ENCODE measurements around the gene TRMT61B. TPM values are rescaled to one million over a fixed set of nuclear protein-coding genes. Genes with fewer than 3 reads are reported as not detected.

Gene TRMT61B
- total RNA-seq, 1 donor from 2014 or later = 15.0 TPM

- Histone ChIP-seq H3K4me1 (no peaks in the 10 kb centered on the region), H3K36me3 (no peaks in the 10 kb centered on the region), H3K4me3 (no peak overlapping the region), H3K27ac (no peak overlapping the region), H3K27me3 (no peaks in the 10 kb centered on the region), H3K9me3 (no peaks in the 10 kb centered on the region)
- no peak for DNase-seq (ENCODE audit: extremely low spot score in 2 of 2)
- intact Hi-C loops (cut with DNase I) = no loop called here
- TF ChIP-seq POLR2AphosphoS5 (IDR thresholded peaks at IDR 0.05; ENCODE audit: insufficient read depth in 1 of 2, low read depth in 1 of 2) (no peak), CTCF (IDR thresholded peaks at IDR 0.05) (no peak), POLR2A (IDR thresholded peaks at IDR 0.05) (no peak)
These were observed 48.1 kb downstream of the TRMT61B start for GRCh38 chr2:28822036-28822435.

DNA sequence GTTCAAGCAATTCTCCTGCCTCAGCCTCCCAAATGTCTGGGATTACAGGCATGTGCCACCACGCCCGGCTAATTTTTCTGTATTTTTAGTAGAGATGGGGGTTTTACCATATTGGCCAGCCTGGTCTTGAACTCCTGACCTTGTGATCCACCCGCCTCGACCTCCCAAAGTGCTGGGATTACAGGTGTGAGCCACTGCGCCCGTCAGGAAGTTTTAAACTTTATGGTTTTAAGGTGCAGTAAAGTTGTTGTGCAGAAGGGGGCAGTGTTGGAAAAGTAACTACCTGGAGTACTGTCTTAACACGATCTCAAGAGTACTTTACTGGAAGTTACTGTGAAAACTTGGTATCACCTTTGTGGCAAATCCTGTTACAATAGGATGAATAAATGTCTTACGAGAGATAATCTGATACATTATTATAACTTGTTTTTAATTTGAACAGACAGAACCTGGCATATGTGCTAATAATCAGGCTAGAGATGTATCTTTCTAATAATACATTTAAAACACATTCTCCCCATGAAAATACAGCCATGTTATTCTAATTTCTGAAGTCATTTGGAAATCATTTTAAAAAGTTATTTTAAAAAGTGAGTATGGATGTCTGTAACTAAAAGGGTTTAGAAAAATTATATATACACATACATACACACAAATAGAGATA is 48.7 kb downstream of the TRMT61B start:
- peak; percentile 47 to 77 (median 53) for TF ChIP-seq CTCF (IDR thresholded peaks at IDR 0.05)
- TF ChIP-seq POLR2A (IDR thresholded peaks at IDR 0.05) = no peak
- Histone ChIP-seq H3K27ac (no peak overlapping the region), H3K4me3 (no peak overlapping the region), H3K4me1 (no peaks in the 10 kb centered on the region), H3K27me3 (no peaks in the 10 kb centered on the region), H3K9me3 (no peaks in the 10 kb centered on the region), H3K36me3 (no peaks in the 10 kb centered on the region)
- no peak for DNase-seq (ENCODE audit: extremely low spot score in 2 of 2)
- intact Hi-C loops (cut with DNase I) = no loop called here

DNA sequence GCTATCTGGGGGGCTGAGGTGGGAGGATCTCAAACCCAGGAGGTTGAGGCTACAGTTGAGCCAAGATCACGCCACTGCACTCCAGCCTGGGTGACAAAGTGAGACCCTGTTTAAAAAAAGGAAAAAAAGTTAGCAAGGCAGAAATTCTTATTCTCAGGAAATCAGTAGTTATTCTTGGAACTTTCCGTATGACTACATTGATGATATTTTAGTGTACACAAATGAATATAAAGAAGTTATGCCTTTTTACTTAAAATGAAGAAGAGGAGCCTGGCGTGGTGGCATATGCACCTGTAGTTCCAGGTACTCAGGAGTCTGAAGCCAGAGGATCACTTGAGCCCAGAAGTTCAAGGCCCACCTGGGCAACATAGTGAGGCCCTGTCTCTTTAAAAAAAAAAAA is 52.1 kb downstream of the TRMT61B start:
- Histone ChIP-seq H3K27ac (no peak overlapping the region), H3K27me3 (no peaks in the 10 kb centered on the region), H3K4me3 (no peak overlapping the region), H3K36me3 (no peaks in the 10 kb centered on the region), H3K4me1 (no peaks in the 10 kb centered on the region), H3K9me3 (no peaks in the 10 kb centered on the region)
- intact Hi-C loops (cut with DNase I) = no loop called here
- DNase-seq (ENCODE audit: extremely low spot score in 2 of 2) = no peak
- TF ChIP-seq POLR2AphosphoS5 (IDR thresholded peaks at IDR 0.05; ENCODE audit: insufficient read depth in 1 of 2, low read depth in 1 of 2) (no peak), POLR2A (IDR thresholded peaks at IDR 0.05) (no peak), CTCF (IDR thresholded peaks at IDR 0.05) (no peak)

DNA sequence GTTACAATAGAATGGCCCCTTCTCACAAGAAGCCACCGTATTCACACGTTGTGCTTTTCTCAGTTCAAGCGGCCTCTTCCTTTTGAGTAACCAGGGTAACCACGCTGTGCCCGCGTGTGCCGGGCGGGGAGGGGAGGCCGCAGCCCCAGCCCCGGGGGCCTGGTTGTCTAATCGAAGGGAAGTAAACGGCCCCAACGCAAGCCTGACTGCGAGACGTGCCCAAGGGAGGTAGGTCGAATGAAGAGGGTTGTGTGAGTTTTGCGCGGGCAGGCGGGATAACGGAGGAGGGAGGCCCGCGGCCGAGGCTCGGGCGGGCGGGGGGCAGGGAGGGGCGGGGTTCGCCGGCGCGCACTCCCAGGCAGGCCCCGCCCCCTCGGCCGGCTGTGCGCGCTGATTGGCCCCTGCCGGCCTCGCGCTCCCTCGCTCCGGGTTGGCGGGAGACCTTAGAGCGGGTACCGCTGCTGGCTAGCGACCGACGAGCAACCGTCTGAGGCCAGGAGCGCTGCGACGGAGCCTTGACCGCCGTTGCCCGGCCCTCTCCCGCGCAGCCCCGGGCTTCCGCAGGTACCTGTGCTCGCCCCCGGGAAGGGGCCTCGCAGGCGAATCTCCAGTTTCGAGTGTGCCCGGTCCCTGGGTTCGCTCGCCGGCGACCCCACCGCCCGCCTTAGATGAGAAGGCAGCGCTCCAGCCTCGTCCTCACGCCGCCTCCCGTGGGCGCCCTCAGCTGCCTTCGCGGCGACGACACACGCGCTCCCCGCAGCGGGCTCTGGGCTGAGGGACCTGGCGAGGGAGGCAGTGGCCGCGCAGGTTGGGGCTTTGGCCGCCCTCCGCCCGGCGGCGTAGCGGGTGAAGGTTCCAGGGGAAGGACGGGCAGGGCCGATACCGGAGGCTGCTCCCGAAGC is 59.5 kb downstream of the TRMT61B start, which contains the start of gene SPDYA:
Gene SPDYA, plus strand, starts transcription at position 451 of the 902 bp plus-strand sequence. CDS start 5,181 bp downstream, outside the sequence.
- Histone ChIP-seq H3K4me1 (peaks cover 15% of the 10 kb centered on the region), H3K27me3 (no peaks in the 10 kb centered on the region), H3K9me3 (no peaks in the 10 kb centered on the region), H3K27ac (no peak within 1 kb of the TSS), H3K4me3 (peak within 1 kb of the TSS; percentile 47 to 51), H3K36me3 (peaks cover 0 to 4% of the 10 kb centered on the region in 2 donors)
- DNase-seq (ENCODE audit: extremely low spot score in 2 of 2) = no peak
- TF ChIP-seq POLR2AphosphoS5 (IDR thresholded peaks at IDR 0.05; ENCODE audit: insufficient read depth in 1 of 2, low read depth in 1 of 2) (peak in 1 of 2 donors; percentile 37), CTCF (IDR thresholded peaks at IDR 0.05) (no peak)
- intact Hi-C loops (cut with DNase I) = no loop called here

Measured in vagina (tissue), 2 donors.